A549 (cell line): ENCODE measurements around the gene LAMA2. TPM values are rescaled to one million over a fixed set of nuclear protein-coding genes. Genes with fewer than 3 reads are reported as not detected.

Experiments used
- ATAC-seq, 2 experiments: fragments of 200-7000 bp in 1 of 2; fragments of >200 bp in 1 of 2; cut with Nextera tagmentation in 1 of 2; cut with Tn5 transposase in 1 of 2; 3 replicates each; pipeline versions ENCODE4 v1.8.0 to v1.9.1; 2018 to 2020; ENCODE audit warnings: mild to moderate bottlenecking in 1 of 2, moderate library complexity in 1 of 2
- CTCF ChIA-PET: fragments of 300-600 bp; sonication (Branson Sonifier 250); formaldehyde crosslinking; extraction: SDS; loops from one replicate; lab custom pipeline; 2021; ENCODE audit warnings: antibody characterized with exemption, inconsistent platforms; lab: Yijun Ruan, JAX
- POLR2A ChIA-PET: fragments of 350-600 bp; formaldehyde crosslinking; extraction: SDS; loops from one replicate; lab custom pipeline; 2021; ENCODE audit warnings: antibody characterized with exemption, inconsistent platforms; lab: Yijun Ruan, JAX
- DNase-seq, 2 experiments: peaks; one replicate each; pipeline versions ENCODE4 v3.0.0 to v3.0.0-alpha.2; 2011 to 2016; ENCODE audit warnings: low read depth in 1 of 2, low spot score in 1 of 2
- FAIRE-seq: peaks from 2 replicates; lab custom pipeline; 2011; peaks lifted over from hg19 to GRCh38; lab: Jason Lieb, UNC
- H3K27ac ChIP-seq, 2 experiments: fragments of >200 bp; sonication (Bioruptor Twin); formaldehyde crosslinking; 3 replicates each; pipeline ENCODE4 v1.5.1; 2016 to 2017
- H3K4me1 ChIP-seq: fragments of >200 bp; sonication (Bioruptor Twin); formaldehyde crosslinking; 3 replicates; pipeline ENCODE4 v1.6.1; 2016
- H3K4me2 ChIP-seq: fragments of >200 bp; sonication (Bioruptor Twin); formaldehyde crosslinking; 3 replicates; pipeline ENCODE4 v1.6.1; 2016
- H3K4me3 ChIP-seq: fragments of >200 bp; sonication (Bioruptor Twin); formaldehyde crosslinking; 3 replicates; pipeline ENCODE4 v1.5.1; 2016
- H3K9me3 ChIP-seq: fragments of >200 bp; sonication (Bioruptor Twin); formaldehyde crosslinking; 3 replicates; pipeline ENCODE4 v1.6.1; 2016
- BHLHE40 ChIP-seq: IDR thresholded peaks from 2 replicates; pipeline ENCODE4 v1.6.1; 2012; ENCODE audit warnings: low read depth, low read length, inconsistent platforms
- CBX2 ChIP-seq: fragments of 200-600 bp; sonication (generic); IDR thresholded peaks from 2 replicates; pipeline ENCODE4 v1.6.1; 2016; ENCODE audit warnings: low read depth, mild to moderate bottlenecking, borderline replicate concordance
- E2F6 ChIP-seq: IDR thresholded peaks from 2 replicates; pipeline ENCODE4 v1.6.1; 2012; ENCODE audit warnings: low read depth, borderline replicate concordance
- EP300 ChIP-seq, 2 experiments: fragments of >200 bp; sonication (Bioruptor Twin); formaldehyde crosslinking; IDR thresholded peaks; 2 replicates in 1 of 2; 3 replicates in 1 of 2; pipeline ENCODE4 v1.6.1; 2016 to 2017
- ESRRA ChIP-seq: fragments of 150-350 bp; IDR thresholded peaks from 2 replicates; pipeline ENCODE4 v1.6.1; 2014; ENCODE audit warnings: mild to moderate bottlenecking, low read length, borderline replicate concordance
- HMGXB4 ChIP-seq: fragments of 250-450 bp; sonication (Bioruptor Pico); IDR thresholded peaks from 2 replicates; pipeline ENCODE4 v1.5.0; 2021; ENCODE audit warnings: mild to moderate bottlenecking, moderate library complexity, borderline replicate concordance
- JUNB ChIP-seq: fragments of >200 bp; sonication (Bioruptor Twin); formaldehyde crosslinking; IDR thresholded peaks from 2 replicates; pipeline ENCODE4 v1.6.1; 2016
- KDM5A ChIP-seq: fragments of 200-600 bp; sonication (generic); IDR thresholded peaks from 2 replicates; pipeline ENCODE4 v1.6.1; 2016; ENCODE audit warnings: antibody characterized with exemption, mild to moderate bottlenecking
- MAX ChIP-seq: IDR thresholded peaks from 2 replicates; pipeline ENCODE4 v1.6.1; 2012
- MAZ ChIP-seq: fragments of 150-350 bp; IDR thresholded peaks from 2 replicates; pipeline ENCODE4 v1.6.1; 2014; ENCODE audit warnings: antibody characterized with exemption, low read depth, low read length, borderline replicate concordance
- NR3C1 ChIP-seq: fragments of >200 bp; sonication (Bioruptor Twin); formaldehyde crosslinking; IDR thresholded peaks from 3 replicates; pipeline ENCODE4 v1.6.1; 2017
- RAD21 ChIP-seq, 2 experiments: fragments of >200 bp in 1 of 2; sonication (Bioruptor Twin) in 1 of 2; formaldehyde crosslinking in 1 of 2; IDR thresholded peaks in 1 of 2; conservative IDR thresholded peaks in 1 of 2; 2 replicates in 1 of 2; 3 replicates in 1 of 2; pipeline ENCODE4 v1.6.1; 2012 to 2018; ENCODE audit warnings: inconsistent platforms in 1 of 2
- RCOR1 ChIP-seq: fragments of 150-350 bp; IDR thresholded peaks from 2 replicates; pipeline ENCODE4 v1.6.1; 2014; ENCODE audit warnings: antibody characterized with exemption, low read length, low read depth
- REST ChIP-seq: fragments of 200-600 bp; sonication (generic); IDR thresholded peaks from 2 replicates; pipeline ENCODE4 v1.6.1; 2016; ENCODE audit warnings: antibody characterized with exemption, mild to moderate bottlenecking, moderate library complexity
- RFX5 ChIP-seq: fragments of 450-650 bp; IDR thresholded peaks from 2 replicates; pipeline ENCODE4 v1.7.1; 2014; ENCODE audit warnings: antibody characterized with exemption, mild to moderate bottlenecking, moderate library complexity
- SMC3 ChIP-seq: fragments of >200 bp; sonication (Bioruptor Twin); formaldehyde crosslinking; IDR thresholded peaks from 3 replicates; pipeline ENCODE4 v1.6.1; 2018; ENCODE audit warnings: inconsistent platforms
- TFCP2L1 ChIP-seq: fragments of 250-450 bp; sonication (Bioruptor Pico); IDR thresholded peaks from 2 replicates; pipeline ENCODE4 v1.5.0; 2021; ENCODE audit warnings: mild to moderate bottlenecking
- USF2 ChIP-seq: fragments of 450-650 bp; IDR thresholded peaks from 2 replicates; pipeline ENCODE4 v1.6.1; 2014; ENCODE audit warnings: antibody characterized with exemption
- ZC3H11A ChIP-seq: fragments of 450-650 bp; IDR thresholded peaks from 2 replicates; pipeline ENCODE4 v1.6.1; 2014; ENCODE audit warnings: antibody characterized with exemption, mild to moderate bottlenecking
- ZFP36 ChIP-seq: fragments of 450-650 bp; IDR thresholded peaks from 2 replicates; pipeline ENCODE4 v1.6.1; 2014; ENCODE audit warnings: borderline replicate concordance; ENCODE audit not compliant: partially characterized antibody
- ZNF302 ChIP-seq: fragments of 250-450 bp; sonication (Bioruptor Pico); IDR thresholded peaks from 2 replicates; pipeline ENCODE4 v1.9.0; 2021; ENCODE audit warnings: inconsistent platforms, mild to moderate bottlenecking, moderate library complexity
- ZSCAN20 ChIP-seq: fragments of 250-450 bp; sonication (Bioruptor Pico); IDR thresholded peaks from 2 replicates; pipeline ENCODE4 v1.8.0; 2022; ENCODE audit warnings: mild to moderate bottlenecking, moderate library complexity
- WGBS: methylation state at CpG from one replicate; pipeline ENCODE4 v1.1.6; 2017; ENCODE audit errors: missing lambda C conversion rate; 5-methylcytosine and 5-hydroxymethylcytosine counted together
- polyA plus RNA-seq, 4 experiments: library from polyadenylated mRNA; depleted of rRNA in 3 of 4; stranded (reverse); fragments of >200 nt; fragmentation: RNase III in 1 of 4; extraction: RNeasy Plus Mini Kit Qiagen cat#74134 plus additional on column Dnase treatment in 1 of 4; gene quantifications; 2 replicates in 3 of 4; 3 replicates in 1 of 4; pipeline ENCODE4 v1.2.3, GENCODE V29; 2011 to 2017

Gene LAMA2
- polyA plus RNA-seq, 2 of the 4 experiments (the other 2 are of a cell fraction) = 0.21 to 1.3 TPM

GRCh38 chr6:129398764-129399163, 515.8 kb downstream of the LAMA2 start:
- CTCF ChIA-PET = no interaction called here
- no peak overlapping the region for H3K4me2 ChIP-seq
- no peak overlapping the region for H3K4me3 ChIP-seq
- no peak for FAIRE-seq
- H3K27ac ChIP-seq = no peak overlapping the region
- no peaks in the 10 kb centered on the region for H3K4me1 ChIP-seq
- TF ChIP-seq E2F6 = no peak
- no peak for TF ChIP-seq RCOR1
- TF ChIP-seq JUNB = no peak
- TF ChIP-seq TFCP2L1 (CRISPR knock-in tag) = no peak
- TF ChIP-seq SMC3 = no peak
- no peak for TF ChIP-seq HMGXB4 (CRISPR knock-in tag)
- no peaks in the 10 kb centered on the region for H3K9me3 ChIP-seq
- WGBS = 53% methylated on average over 4 of the region's 4 CpGs
- DNase-seq = no peak
- ATAC-seq = no peak
- POLR2A ChIA-PET = no interaction called here

GRCh38 chr6:129402244-129402643, 519.3 kb downstream of the LAMA2 start:
- DNase-seq (no peak), ATAC-seq (no peak)
- CTCF ChIA-PET = no interaction called here

More at GRCh38 chr6:129402244-129402643, 519.3 kb downstream of the LAMA2 start:
- WGBS = 4% methylated on average over 1 of the region's 1 CpG
- H3K4me3 ChIP-seq = no peak overlapping the region
- H3K27ac ChIP-seq = no peak overlapping the region
- H3K4me1 ChIP-seq = no peaks in the 10 kb centered on the region
- no peaks in the 10 kb centered on the region for H3K9me3 ChIP-seq
- TF ChIP-seq RFX5 (no peak), EP300 (IDR thresholded peaks at IDR 0.05) (no peak), REST (no peak), ZSCAN20 (CRISPR knock-in tag) (no peak), MAZ (no peak), CBX2 (no peak), NR3C1 (no peak), HMGXB4 (CRISPR knock-in tag) (no peak), ESRRA (no peak), BHLHE40 (no peak), ZC3H11A (no peak), RAD21 (conservative IDR thresholded peaks at IDR 0.05 in 1 of 2, IDR thresholded peaks at IDR 0.05 in 1 of 2) (no peak), KDM5A (no peak), TFCP2L1 (CRISPR knock-in tag) (no peak), ZNF302 (CRISPR knock-in tag) (no peak), USF2 (no peak), MAX (no peak), ZFP36 (no peak)
- POLR2A ChIA-PET = no interaction called here
- no peak overlapping the region for H3K4me2 ChIP-seq
- FAIRE-seq = no peak
